Endothelial cell of umbilical vein (primary cell): ENCODE data around the gene RNF175. TPM values are rescaled to one million over a fixed set of nuclear protein-coding genes. Genes with fewer than 3 reads are reported as not detected.

Source experiments
- BruUV-seq: library from RNA; stranded (reverse); fragments of 400-500 nt; replicated peaks from 2 replicates; lab custom pipeline; 2021; lab: Mats Ljungman, UMichigan
- CTCF ChIA-PET: fragments of 300-600, 350-600 bp; sonication (Branson Sonifier 250); formaldehyde crosslinking; loops from one replicate; lab custom pipeline; 2021; ENCODE audit warnings: antibody characterized with exemption, inconsistent platforms; lab: Charles Lee
- POLR2A ChIA-PET: fragments of 300-600, 350-600 bp; sonication (Branson Sonifier 250); formaldehyde crosslinking; loops from one replicate; lab custom pipeline; 2021; ENCODE audit warnings: antibody characterized with exemption, inconsistent platforms; lab: Charles Lee
- DNase-seq: peaks from one replicate; pipeline ENCODE4 v3.0.0-alpha.2; 2011; ENCODE audit warnings: low read depth, low spot score
- FAIRE-seq: peaks from 2 replicates; lab custom pipeline; 2011; peaks lifted over from hg19 to GRCh38; lab: Jason Lieb, UNC
- H2AFZ ChIP-seq: 2 replicates; pipeline ENCODE4 v1.6.0; 2012; ENCODE audit warnings: low read depth, low read length, control low read depth, inconsistent platforms
- H3K27ac ChIP-seq: 2 replicates; pipeline ENCODE4 v1.5.1; 2011; ENCODE audit warnings: low read depth, mild to moderate bottlenecking, control low read depth, low read length, moderate library complexity; ENCODE audit not compliant: insufficient read depth
- H3K27me3 ChIP-seq, 2 experiments: 2 replicates each; pipeline versions ENCODE4 v1.6.0 to v1.6.1; 2011; ENCODE audit warnings: low read length in 2 of 2, mixed read lengths in 1 of 2; ENCODE audit not compliant: control insufficient read depth in 2 of 2, insufficient read depth in 2 of 2
- H3K36me3 ChIP-seq, 2 experiments: 2 replicates in 1 of 2; 3 replicates in 1 of 2; pipeline ENCODE4 v1.5.1; 2011; ENCODE audit warnings: low read length in 2 of 2, mild to moderate bottlenecking in 1 of 2, moderate library complexity in 1 of 2; ENCODE audit not compliant: control insufficient read depth in 2 of 2, insufficient read depth in 2 of 2; ENCODE audit errors: extremely low read depth in 1 of 2
- H3K4me1 ChIP-seq: 3 replicates; pipeline ENCODE4 v1.5.1; 2011; ENCODE audit warnings: mild to moderate bottlenecking, low read length; ENCODE audit not compliant: control insufficient read depth, insufficient read depth; ENCODE audit errors: extremely low read depth
- H3K4me2 ChIP-seq: 2 replicates; pipeline ENCODE4 v1.6.1; 2011; ENCODE audit warnings: low read length, control low read depth, mixed read lengths; ENCODE audit not compliant: insufficient read depth
- H3K4me3 ChIP-seq, 3 experiments: fragments of 200-600 bp in 1 of 3; sonication (generic), shearing (Covaris generic) in 1 of 3; replicated peaks in 1 of 3; 2 replicates each; pipeline ENCODE4 v1.5.1; 2011 to 2016; ENCODE audit warnings: control low read depth in 3 of 3, low read length in 3 of 3, mild to moderate bottlenecking in 2 of 3, inconsistent platforms in 1 of 3, low read depth in 1 of 3, moderate library complexity in 1 of 3; ENCODE audit not compliant: insufficient read depth in 1 of 3
- H3K79me2 ChIP-seq: 2 replicates; pipeline ENCODE4 v1.6.0; 2012; ENCODE audit warnings: low read length, inconsistent platforms; ENCODE audit not compliant: control insufficient read depth, insufficient read depth
- H3K9ac ChIP-seq: replicated peaks from 2 replicates; pipeline ENCODE3; 2011; ENCODE audit warnings: low read length, control low read depth; ENCODE audit not compliant: insufficient read depth; ENCODE audit errors: extremely low read depth
- H3K9me1 ChIP-seq: replicated peaks from 3 replicates; pipeline ENCODE4 v1.6.0; 2011; ENCODE audit warnings: mild to moderate bottlenecking, low read length; ENCODE audit not compliant: control insufficient read depth, insufficient read depth; ENCODE audit errors: extremely low read depth
- H3K9me3 ChIP-seq: replicated peaks from 2 replicates; pipeline ENCODE4 v1.5.1; 2012; ENCODE audit warnings: low read length, inconsistent platforms; ENCODE audit not compliant: control insufficient read depth, insufficient read depth
- H4K20me1 ChIP-seq: replicated peaks from 2 replicates; pipeline ENCODE3; 2011; ENCODE audit warnings: mild to moderate bottlenecking, low read length; ENCODE audit not compliant: control insufficient read depth, insufficient read depth; ENCODE audit errors: extremely low read depth
- EZH2 ChIP-seq: IDR thresholded peaks from 2 replicates; pipeline ENCODE4 v1.6.1; 2012; ENCODE audit warnings: borderline replicate concordance, low read depth, mild to moderate bottlenecking, moderate library complexity, low read length, inconsistent platforms; ENCODE audit not compliant: severe bottlenecking
- FOS ChIP-seq: IDR thresholded peaks from 2 replicates; pipeline ENCODE4 v1.6.1; 2011; ENCODE audit warnings: mild to moderate bottlenecking, low read length, moderate library complexity, borderline replicate concordance; ENCODE audit not compliant: insufficient read depth
- GATA2 ChIP-seq: IDR thresholded peaks from 2 replicates; pipeline ENCODE4 v1.7.0; 2011; ENCODE audit warnings: low read depth, mild to moderate bottlenecking, moderate library complexity, mixed read lengths, low read length; ENCODE audit not compliant: insufficient read length, insufficient read depth
- JUN ChIP-seq: IDR thresholded peaks from 2 replicates; pipeline ENCODE4 v1.6.1; 2011; ENCODE audit warnings: borderline replicate concordance, low read depth; ENCODE audit not compliant: insufficient read length, insufficient read depth
- MAX ChIP-seq: IDR thresholded peaks from 2 replicates; pipeline ENCODE4 v1.6.1; 2011; ENCODE audit not compliant: insufficient read depth, insufficient read length
- MYC ChIP-seq: IDR thresholded peaks from one replicate; pipeline ENCODE4 v1.6.1; 2011; ENCODE audit warnings: mild to moderate bottlenecking, low read depth, low read length
- POLR2A ChIP-seq: IDR thresholded peaks from 2 replicates; pipeline ENCODE4 v1.6.1; 2012; ENCODE audit warnings: low read depth, mild to moderate bottlenecking, control low read depth, low read length
- POLR2AphosphoS5 ChIP-seq: IDR thresholded peaks from 2 replicates; pipeline ENCODE4 v1.6.1; 2012; ENCODE audit warnings: low read depth, mild to moderate bottlenecking, control low read depth, low read length, moderate library complexity; ENCODE audit not compliant: insufficient read depth
- dilution Hi-C: fragments of 300-500 bp; cut with MboI; formaldehyde crosslinking; loops from one replicate; pipeline ENCODE4 v1.15.0; 2019; ENCODE audit warnings: low sequenced_read_pairs; ENCODE audit not compliant: extremely low pct_ligation_motif_present
- intact Hi-C: fragments of 100-400 bp; cut with micrococcal nuclease; formaldehyde crosslinking; loops from one replicate; pipeline ENCODE4 v1.10.0; 2022
- polyA plus RNA-seq, 4 experiments: library from polyadenylated mRNA; depleted of rRNA in 3 of 4; stranded (reverse) in 3 of 4; unstranded in 1 of 4; fragments of >200 nt; gene quantifications; 2 replicates each; pipeline versions ENCODE4 v1.2.1 to v1.2.3, GENCODE V29; 2011 to 2012; ENCODE audit warnings: missing spikeins in 1 of 4
- total RNA-seq: library from RNA; stranded (reverse); gene quantifications from 2 replicates; pipeline ENCODE4 v1.2.3, GENCODE V29; 2021
- TF ChIP-seq, protein P1 (sequence below), 2 donors: IDR thresholded peaks; 1 replicate in 1 of 2; 2 replicates in 1 of 2; pipeline ENCODE4 v1.5.1; 2011; ENCODE audit warnings: low read length in 2 of 2, mild to moderate bottlenecking in 2 of 2, moderate library complexity in 2 of 2, control low read depth in 1 of 2, inconsistent platforms in 1 of 2, low read depth in 1 of 2; ENCODE audit not compliant: insufficient read depth in 1 of 2; ENCODE audit errors: extremely low read depth in 1 of 2

RNF175 gene
- total and polyA plus RNA-seq, 2 donors (not counting 3 experiments of a cell fraction or from before 2014, with no cell fraction given) = not detected

- FAIRE-seq = no peak
- dilution Hi-C loops = no loop called here
These were observed 53.9 kb downstream of the RNF175 start for GRCh38 chr4:153705743-153706468.

More at GRCh38 chr4:153705743-153706468, 53.9 kb downstream of the RNF175 start:
- no peak overlapping the region for H3K9ac ChIP-seq
- no peaks in the 10 kb centered on the region for H3K36me3 ChIP-seq
- H3K27me3 ChIP-seq = peaks cover 4 to 9% of the 10 kb centered on the region in 2 experiments
- no peaks in the 10 kb centered on the region for H3K9me3 ChIP-seq
- H3K9me1 ChIP-seq = no peaks in the 10 kb centered on the region
- no peak for DNase-seq
- H4K20me1 ChIP-seq = no peaks in the 10 kb centered on the region
- no peak for TF ChIP-seq FOS
- TF ChIP-seq EZH2 = no peak
- TF ChIP-seq MYC = no peak
- TF ChIP-seq GATA2 = no peak
- no peak for TF ChIP-seq JUN
- TF ChIP-seq, protein P1, sequence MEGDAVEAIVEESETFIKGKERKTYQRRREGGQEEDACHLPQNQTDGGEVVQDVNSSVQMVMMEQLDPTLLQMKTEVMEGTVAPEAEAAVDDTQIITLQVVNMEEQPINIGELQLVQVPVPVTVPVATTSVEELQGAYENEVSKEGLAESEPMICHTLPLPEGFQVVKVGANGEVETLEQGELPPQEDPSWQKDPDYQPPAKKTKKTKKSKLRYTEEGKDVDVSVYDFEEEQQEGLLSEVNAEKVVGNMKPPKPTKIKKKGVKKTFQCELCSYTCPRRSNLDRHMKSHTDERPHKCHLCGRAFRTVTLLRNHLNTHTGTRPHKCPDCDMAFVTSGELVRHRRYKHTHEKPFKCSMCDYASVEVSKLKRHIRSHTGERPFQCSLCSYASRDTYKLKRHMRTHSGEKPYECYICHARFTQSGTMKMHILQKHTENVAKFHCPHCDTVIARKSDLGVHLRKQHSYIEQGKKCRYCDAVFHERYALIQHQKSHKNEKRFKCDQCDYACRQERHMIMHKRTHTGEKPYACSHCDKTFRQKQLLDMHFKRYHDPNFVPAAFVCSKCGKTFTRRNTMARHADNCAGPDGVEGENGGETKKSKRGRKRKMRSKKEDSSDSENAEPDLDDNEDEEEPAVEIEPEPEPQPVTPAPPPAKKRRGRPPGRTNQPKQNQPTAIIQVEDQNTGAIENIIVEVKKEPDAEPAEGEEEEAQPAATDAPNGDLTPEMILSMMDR (IDR thresholded peaks at IDR 0.05; ENCODE audit: extremely low read depth in 1 of 2, insufficient read depth in 1 of 2, low read depth in 1 of 2, low read length in 2 of 2) = no peak
- no peak for TF ChIP-seq POLR2A
- TF ChIP-seq MAX = no peak
- no peak for TF ChIP-seq POLR2AphosphoS5
- H3K4me1 ChIP-seq = no peaks in the 10 kb centered on the region
- H2AFZ ChIP-seq = no peak overlapping the region
- H3K79me2 ChIP-seq = no peaks in the 10 kb centered on the region
- POLR2A ChIA-PET = no interaction called here
- H3K4me2 ChIP-seq = no peak overlapping the region
- no peak overlapping the region for H3K4me3 ChIP-seq
- intact Hi-C loops = no loop called here
- BruUV-seq = no TSS peak
- no peak overlapping the region for H3K27ac ChIP-seq
- CTCF ChIA-PET = no interaction called here
